Liver (tissue), 9 donors: Measurements from ENCODE around the gene CHN1. TPM values are rescaled to one million over a fixed set of nuclear protein-coding genes. Genes with fewer than 3 reads are reported as not detected.

Source experiments
- DNase-seq: peaks from one replicate; pipeline ENCODE4 v3.0.0-alpha.2; 2017; ENCODE audit warnings: low spot score
- H3K27ac ChIP-seq, 2 donors: one replicate each; pipeline ENCODE4 v1.7.0; 2013; ENCODE audit warnings: inconsistent platforms in 2 of 2, low read length in 2 of 2, control low read depth in 1 of 2, low read depth in 1 of 2, mild to moderate bottlenecking in 1 of 2
- H3K27me3 ChIP-seq, 4 donors: one replicate each; pipeline versions ENCODE4 v1.6.1 to v1.7.0; 2013; ENCODE audit warnings: low read length in 3 of 4, inconsistent platforms in 1 of 4, mild to moderate bottlenecking in 1 of 4, moderate library complexity in 1 of 4; ENCODE audit not compliant: control insufficient read depth in 4 of 4, insufficient read depth in 4 of 4
- H3K36me3 ChIP-seq, 4 donors: one replicate each; pipeline versions ENCODE4 v1.6.1 to v1.7.0; 2013; ENCODE audit warnings: low read length in 3 of 4, mild to moderate bottlenecking in 3 of 4, low read depth in 1 of 4, moderate library complexity in 1 of 4; ENCODE audit not compliant: control insufficient read depth in 4 of 4, insufficient read depth in 3 of 4
- H3K4me1 ChIP-seq, 4 donors: one replicate each; pipeline versions ENCODE4 v1.6.1 to v1.7.0; 2013; ENCODE audit warnings: low read length in 3 of 4, mild to moderate bottlenecking in 3 of 4, moderate library complexity in 1 of 4; ENCODE audit not compliant: control insufficient read depth in 4 of 4, insufficient read depth in 4 of 4
- H3K4me3 ChIP-seq, 3 donors: one replicate each; pipeline versions ENCODE4 v1.6.1 to v1.7.0; 2013; ENCODE audit warnings: low read length in 3 of 3, control low read depth in 1 of 3, low read depth in 1 of 3, mild to moderate bottlenecking in 1 of 3
- H3K9ac ChIP-seq, 2 donors: one replicate each; pipeline ENCODE4 v1.7.0; 2013; ENCODE audit warnings: low read length in 2 of 2, mild to moderate bottlenecking in 2 of 2, moderate library complexity in 2 of 2, control low read depth in 1 of 2, low read depth in 1 of 2
- H3K9me3 ChIP-seq, 4 donors: one replicate each; pipeline versions ENCODE4 v1.6.1 to v1.7.0; 2013; ENCODE audit warnings: low read length in 3 of 4; ENCODE audit not compliant: control insufficient read depth in 4 of 4
- EGR1 ChIP-seq, 2 donors: IDR thresholded peaks; 2 replicates each; pipeline ENCODE4 v1.6.1; 2016 to 2018; ENCODE audit warnings: antibody characterized with exemption in 2 of 2, low read depth in 2 of 2
- FOXA1 ChIP-seq: IDR thresholded peaks from 2 replicates; pipeline ENCODE4 v1.6.1; 2016; ENCODE audit warnings: antibody characterized with exemption
- FOXA2 ChIP-seq: IDR thresholded peaks from 2 replicates; pipeline ENCODE4 v1.6.1; 2016; ENCODE audit warnings: antibody characterized with exemption
- GABPA ChIP-seq, 2 donors: IDR thresholded peaks in 1 of 2; conservative IDR thresholded peaks in 1 of 2; 2 replicates each; pipeline ENCODE4 v1.6.1; 2016; ENCODE audit warnings: antibody characterized with exemption in 2 of 2, mild to moderate bottlenecking in 1 of 2, moderate library complexity in 1 of 2
- HNF4A ChIP-seq, 2 donors: conservative IDR thresholded peaks; 2 replicates each; pipeline ENCODE4 v1.6.1; 2016; ENCODE audit warnings: antibody characterized with exemption in 2 of 2, mild to moderate bottlenecking in 2 of 2
- HNF4G ChIP-seq: IDR thresholded peaks from 2 replicates; pipeline ENCODE4 v1.6.1; 2016; ENCODE audit warnings: antibody characterized with exemption
- JUND ChIP-seq, 2 donors: IDR thresholded peaks; 2 replicates each; pipeline ENCODE4 v1.6.1; 2016; ENCODE audit warnings: antibody characterized with exemption in 2 of 2
- MAX ChIP-seq: IDR thresholded peaks from 2 replicates; pipeline ENCODE4 v1.6.1; 2016; ENCODE audit warnings: antibody characterized with exemption
- NR2F2 ChIP-seq: IDR thresholded peaks from 2 replicates; pipeline ENCODE4 v1.6.1; 2016; ENCODE audit warnings: antibody characterized with exemption
- RAD21 ChIP-seq, 2 donors: IDR thresholded peaks; 2 replicates each; pipeline ENCODE4 v1.6.1; 2016; ENCODE audit warnings: antibody characterized with exemption in 2 of 2, mild to moderate bottlenecking in 2 of 2
- RXRA ChIP-seq, 2 donors: IDR thresholded peaks; 2 replicates each; pipeline ENCODE4 v1.6.1; 2017 to 2018; ENCODE audit warnings: antibody characterized with exemption in 2 of 2, mild to moderate bottlenecking in 1 of 2
- SP1 ChIP-seq: IDR thresholded peaks from 2 replicates; pipeline ENCODE4 v1.6.1; 2018; ENCODE audit warnings: antibody characterized with exemption, mild to moderate bottlenecking
- YY1 ChIP-seq: IDR thresholded peaks from 2 replicates; pipeline ENCODE4 v1.6.1; 2016; ENCODE audit warnings: antibody characterized with exemption, mild to moderate bottlenecking
- WGBS: extraction: QIAGEN DNeasy Blood & Tissue Kit; methylation state at CpG from one replicate; pipeline ENCODE4 v1.1.7; 2013; 5-methylcytosine and 5-hydroxymethylcytosine counted together
- polyA plus RNA-seq, 2 donors: library from polyadenylated mRNA; stranded (reverse) in 1 of 2; unstranded in 1 of 2; fragments of 200-250 nt in 1 of 2; fragments of >200 nt in 1 of 2; fragmentation: Nextera tagmentation in 1 of 2; extraction: Ambion mirVana in 1 of 2; gene quantifications; one replicate each; pipeline versions ENCODE4 v1.2.1 to v1.2.3, GENCODE V29; 2013 to 2015
- total RNA-seq, 2 donors: library from RNA; depleted of rRNA; stranded (reverse); fragments of >200 nt; gene quantifications; one replicate each; pipeline ENCODE4 v1.2.3, GENCODE V29; 2014
- TF ChIP-seq, protein P1 (sequence below): IDR thresholded peaks from 2 replicates; pipeline ENCODE4 v1.6.1; 2016; ENCODE audit warnings: antibody characterized with exemption
- TF ChIP-seq, protein P2 (sequence below): IDR thresholded peaks from 2 replicates; pipeline ENCODE4 v1.6.1; 2016; ENCODE audit warnings: antibody characterized with exemption
- TF ChIP-seq, protein P3 (sequence below): fragments of 150-350 bp; IDR thresholded peaks from 2 replicates; pipeline ENCODE4 v1.5.1; 2017; ENCODE audit warnings: improper control_type of control experiment, low read depth, low read length; ENCODE audit not compliant: missing input control
- TF ChIP-seq, protein P4 (sequence below): IDR thresholded peaks from 2 replicates; pipeline ENCODE4 v1.6.1; 2016; ENCODE audit warnings: antibody characterized with exemption, mild to moderate bottlenecking
- donor health status: healthy.
- donor health status: healthy.
- donor health status: healthy.
- donor health status: healthy.
- donor health status: healthy.

CHN1 gene
- total and polyA plus RNA-seq, 4 donors, result 0.66 to 1.6 (median 1.1) TPM

DNA sequence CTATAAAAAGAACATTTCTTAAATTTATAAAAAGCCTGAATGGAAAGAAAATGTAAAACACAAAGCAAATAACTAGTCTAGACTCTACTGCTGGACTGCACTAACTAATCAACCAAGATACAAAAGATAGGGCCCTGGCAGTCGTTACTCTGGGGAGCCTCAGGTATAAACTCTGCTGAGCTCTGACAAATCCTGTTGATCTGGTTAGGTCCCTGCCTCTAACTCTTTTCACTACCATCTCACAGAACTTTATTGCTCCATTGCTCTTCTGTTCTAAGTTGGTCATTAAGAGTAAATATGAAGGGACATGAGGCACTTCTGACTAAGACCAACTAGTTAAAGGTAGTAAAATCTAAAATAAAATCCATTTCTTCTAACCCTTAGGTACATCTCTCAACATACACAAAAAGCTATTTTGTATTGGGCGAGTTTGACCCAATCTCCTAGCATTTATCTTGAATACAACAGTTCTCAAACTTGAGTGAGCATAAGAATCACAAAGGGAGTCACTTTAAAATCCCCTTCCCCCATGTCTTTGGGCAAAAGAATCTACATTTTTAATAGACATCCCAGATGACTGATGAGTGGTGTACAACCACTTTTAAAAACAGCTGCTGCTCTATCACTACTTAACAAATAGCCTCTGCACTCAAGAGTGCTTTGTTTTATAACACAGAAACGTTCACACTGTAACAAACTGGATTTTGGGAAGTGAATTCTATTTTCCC, 2.5 kb downstream of the CHN1 start:
- no peak for DNase-seq
- TF ChIP-seq GABPA (IDR thresholded peaks at IDR 0.05 in 1 of 2, conservative IDR thresholded peaks at IDR 0.05 in 1 of 2), result no peak
- no peak for TF ChIP-seq HNF4A (conservative IDR thresholded peaks at IDR 0.05)
- no peak for TF ChIP-seq RAD21 (IDR thresholded peaks at IDR 0.05)
- TF ChIP-seq MAX, result no peak
- TF ChIP-seq HNF4G, result no peak
- TF ChIP-seq, protein P1, sequence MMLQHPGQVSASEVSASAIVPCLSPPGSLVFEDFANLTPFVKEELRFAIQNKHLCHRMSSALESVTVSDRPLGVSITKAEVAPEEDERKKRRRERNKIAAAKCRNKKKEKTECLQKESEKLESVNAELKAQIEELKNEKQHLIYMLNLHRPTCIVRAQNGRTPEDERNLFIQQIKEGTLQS, result no peak
- TF ChIP-seq, protein P2, sequence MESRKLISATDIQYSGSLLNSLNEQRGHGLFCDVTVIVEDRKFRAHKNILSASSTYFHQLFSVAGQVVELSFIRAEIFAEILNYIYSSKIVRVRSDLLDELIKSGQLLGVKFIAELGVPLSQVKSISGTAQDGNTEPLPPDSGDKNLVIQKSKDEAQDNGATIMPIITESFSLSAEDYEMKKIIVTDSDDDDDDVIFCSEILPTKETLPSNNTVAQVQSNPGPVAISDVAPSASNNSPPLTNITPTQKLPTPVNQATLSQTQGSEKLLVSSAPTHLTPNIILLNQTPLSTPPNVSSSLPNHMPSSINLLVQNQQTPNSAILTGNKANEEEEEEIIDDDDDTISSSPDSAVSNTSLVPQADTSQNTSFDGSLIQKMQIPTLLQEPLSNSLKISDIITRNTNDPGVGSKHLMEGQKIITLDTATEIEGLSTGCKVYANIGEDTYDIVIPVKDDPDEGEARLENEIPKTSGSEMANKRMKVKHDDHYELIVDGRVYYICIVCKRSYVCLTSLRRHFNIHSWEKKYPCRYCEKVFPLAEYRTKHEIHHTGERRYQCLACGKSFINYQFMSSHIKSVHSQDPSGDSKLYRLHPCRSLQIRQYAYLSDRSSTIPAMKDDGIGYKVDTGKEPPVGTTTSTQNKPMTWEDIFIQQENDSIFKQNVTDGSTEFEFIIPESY, result no peak
- no peak for TF ChIP-seq FOXA1
- TF ChIP-seq SP1, result no peak
- TF ChIP-seq RXRA (IDR thresholded peaks at IDR 0.05), result no peak
- no peak for TF ChIP-seq YY1
- TF ChIP-seq FOXA2, result no peak
- no peak for TF ChIP-seq NR2F2
- TF ChIP-seq, protein P3, sequence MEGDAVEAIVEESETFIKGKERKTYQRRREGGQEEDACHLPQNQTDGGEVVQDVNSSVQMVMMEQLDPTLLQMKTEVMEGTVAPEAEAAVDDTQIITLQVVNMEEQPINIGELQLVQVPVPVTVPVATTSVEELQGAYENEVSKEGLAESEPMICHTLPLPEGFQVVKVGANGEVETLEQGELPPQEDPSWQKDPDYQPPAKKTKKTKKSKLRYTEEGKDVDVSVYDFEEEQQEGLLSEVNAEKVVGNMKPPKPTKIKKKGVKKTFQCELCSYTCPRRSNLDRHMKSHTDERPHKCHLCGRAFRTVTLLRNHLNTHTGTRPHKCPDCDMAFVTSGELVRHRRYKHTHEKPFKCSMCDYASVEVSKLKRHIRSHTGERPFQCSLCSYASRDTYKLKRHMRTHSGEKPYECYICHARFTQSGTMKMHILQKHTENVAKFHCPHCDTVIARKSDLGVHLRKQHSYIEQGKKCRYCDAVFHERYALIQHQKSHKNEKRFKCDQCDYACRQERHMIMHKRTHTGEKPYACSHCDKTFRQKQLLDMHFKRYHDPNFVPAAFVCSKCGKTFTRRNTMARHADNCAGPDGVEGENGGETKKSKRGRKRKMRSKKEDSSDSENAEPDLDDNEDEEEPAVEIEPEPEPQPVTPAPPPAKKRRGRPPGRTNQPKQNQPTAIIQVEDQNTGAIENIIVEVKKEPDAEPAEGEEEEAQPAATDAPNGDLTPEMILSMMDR, result no peak
- no peak for TF ChIP-seq JUND (IDR thresholded peaks at IDR 0.05)
- TF ChIP-seq EGR1 (IDR thresholded peaks at IDR 0.05; ENCODE audit: low read depth in 2 of 2), result no peak
- TF ChIP-seq, protein P4, sequence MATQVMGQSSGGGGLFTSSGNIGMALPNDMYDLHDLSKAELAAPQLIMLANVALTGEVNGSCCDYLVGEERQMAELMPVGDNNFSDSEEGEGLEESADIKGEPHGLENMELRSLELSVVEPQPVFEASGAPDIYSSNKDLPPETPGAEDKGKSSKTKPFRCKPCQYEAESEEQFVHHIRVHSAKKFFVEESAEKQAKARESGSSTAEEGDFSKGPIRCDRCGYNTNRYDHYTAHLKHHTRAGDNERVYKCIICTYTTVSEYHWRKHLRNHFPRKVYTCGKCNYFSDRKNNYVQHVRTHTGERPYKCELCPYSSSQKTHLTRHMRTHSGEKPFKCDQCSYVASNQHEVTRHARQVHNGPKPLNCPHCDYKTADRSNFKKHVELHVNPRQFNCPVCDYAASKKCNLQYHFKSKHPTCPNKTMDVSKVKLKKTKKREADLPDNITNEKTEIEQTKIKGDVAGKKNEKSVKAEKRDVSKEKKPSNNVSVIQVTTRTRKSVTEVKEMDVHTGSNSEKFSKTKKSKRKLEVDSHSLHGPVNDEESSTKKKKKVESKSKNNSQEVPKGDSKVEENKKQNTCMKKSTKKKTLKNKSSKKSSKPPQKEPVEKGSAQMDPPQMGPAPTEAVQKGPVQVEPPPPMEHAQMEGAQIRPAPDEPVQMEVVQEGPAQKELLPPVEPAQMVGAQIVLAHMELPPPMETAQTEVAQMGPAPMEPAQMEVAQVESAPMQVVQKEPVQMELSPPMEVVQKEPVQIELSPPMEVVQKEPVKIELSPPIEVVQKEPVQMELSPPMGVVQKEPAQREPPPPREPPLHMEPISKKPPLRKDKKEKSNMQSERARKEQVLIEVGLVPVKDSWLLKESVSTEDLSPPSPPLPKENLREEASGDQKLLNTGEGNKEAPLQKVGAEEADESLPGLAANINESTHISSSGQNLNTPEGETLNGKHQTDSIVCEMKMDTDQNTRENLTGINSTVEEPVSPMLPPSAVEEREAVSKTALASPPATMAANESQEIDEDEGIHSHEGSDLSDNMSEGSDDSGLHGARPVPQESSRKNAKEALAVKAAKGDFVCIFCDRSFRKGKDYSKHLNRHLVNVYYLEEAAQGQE, result no peak
- H3K4me1 ChIP-seq, result peaks cover 3 to 10% (median 8%) of the 10 kb centered on the region in 4 donors
- H3K36me3 ChIP-seq, result no peaks in the 10 kb centered on the region
- no peaks in the 10 kb centered on the region for H3K9me3 ChIP-seq
- H3K27me3 ChIP-seq, result peaks cover 0 to 3% (median under 1%) of the 10 kb centered on the region in 4 donors
- no peak overlapping the region for H3K27ac ChIP-seq
- WGBS, result 84% methylated on average over 3 of the region's 3 CpGs
- no peak overlapping the region for H3K4me3 ChIP-seq
- H3K9ac ChIP-seq, result no peak overlapping the region
